ENCODE data around the gene ZBTB43.

The ZBTB43 gene

DNA sequence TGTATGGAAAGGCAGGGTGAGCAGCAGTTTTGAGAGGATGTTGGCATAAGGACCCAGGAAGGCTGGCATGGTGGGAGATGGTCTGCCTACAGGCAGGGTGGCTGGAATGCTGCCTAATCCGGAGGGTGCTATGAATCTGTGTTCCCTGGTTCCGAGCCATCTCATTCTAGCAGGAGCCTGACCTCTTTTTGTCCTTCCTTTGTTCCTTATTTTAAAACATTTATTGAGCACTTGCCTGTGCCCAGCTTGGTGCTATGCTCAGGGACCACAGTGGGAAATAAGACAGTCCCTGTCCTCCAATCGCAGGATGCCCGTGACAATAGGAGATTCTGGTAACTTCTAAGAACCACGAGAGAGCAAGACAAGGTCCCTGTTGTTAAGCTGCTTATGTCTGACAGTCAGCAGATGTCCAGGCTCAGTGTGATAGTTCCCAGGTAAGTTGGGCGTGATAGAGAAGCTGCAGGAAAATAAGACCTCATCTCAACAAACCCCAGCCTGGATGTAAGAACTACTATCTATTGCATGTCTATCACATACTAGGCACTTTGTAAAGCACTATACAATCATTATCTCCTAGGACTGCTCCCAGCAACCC lies 46.5 kb downstream of the ZBTB43 start:
- H3K4me1 ChIP-seq (ENCODE audit: control extremely low read depth in 1 of 4, control insufficient read depth in 4 of 4, insufficient read depth in 4 of 4, low read length in 3 of 4), result peaks cover 0 to 22% (median 16%) of the 10 kb centered on the region in 4 experiments
- CTCF ChIA-PET, result interaction anchor here (0.6 to 3.3 kb wide), 3 partner anchors 7 to 22 kb away, joined by 3 to 15 read pairs (median 3); no protein-coding TSS in a partner anchor
- H3K27ac ChIP-seq (ENCODE audit: insufficient read depth in 1 of 2, low read depth in 1 of 2, low read length in 2 of 2, poor library complexity in 1 of 2, severe bottlenecking in 2 of 2), result no peak overlapping the region
- no peaks in the 10 kb centered on the region for H3K9me3 ChIP-seq (ENCODE audit: control extremely low read depth in 1 of 5, control insufficient read depth in 4 of 5, insufficient read depth in 2 of 5, low read depth in 1 of 5, low read length in 4 of 5)
- H3K36me3 ChIP-seq (ENCODE audit: control insufficient read depth in 4 of 4, insufficient read depth in 4 of 4, low read length in 3 of 4), result no peaks in the 10 kb centered on the region
- no peaks in the 10 kb centered on the region for H3K27me3 ChIP-seq (replicated peaks in 2 of 5; ENCODE audit: control insufficient read depth in 4 of 5, insufficient read depth in 5 of 5, low read length in 4 of 5)
- WGBS (ENCODE audit: insufficient coverage), result 98% methylated on average over 5 of the region's 6 CpGs
- no peak overlapping the region for H3K4me3 ChIP-seq (ENCODE audit: control insufficient read depth in 1 of 7, extremely low read depth in 1 of 7, insufficient read depth in 4 of 7, low read depth in 2 of 7, low read length in 6 of 7)
- POLR2A ChIA-PET, result no interaction called here
- no peak for DNase-seq

DNA sequence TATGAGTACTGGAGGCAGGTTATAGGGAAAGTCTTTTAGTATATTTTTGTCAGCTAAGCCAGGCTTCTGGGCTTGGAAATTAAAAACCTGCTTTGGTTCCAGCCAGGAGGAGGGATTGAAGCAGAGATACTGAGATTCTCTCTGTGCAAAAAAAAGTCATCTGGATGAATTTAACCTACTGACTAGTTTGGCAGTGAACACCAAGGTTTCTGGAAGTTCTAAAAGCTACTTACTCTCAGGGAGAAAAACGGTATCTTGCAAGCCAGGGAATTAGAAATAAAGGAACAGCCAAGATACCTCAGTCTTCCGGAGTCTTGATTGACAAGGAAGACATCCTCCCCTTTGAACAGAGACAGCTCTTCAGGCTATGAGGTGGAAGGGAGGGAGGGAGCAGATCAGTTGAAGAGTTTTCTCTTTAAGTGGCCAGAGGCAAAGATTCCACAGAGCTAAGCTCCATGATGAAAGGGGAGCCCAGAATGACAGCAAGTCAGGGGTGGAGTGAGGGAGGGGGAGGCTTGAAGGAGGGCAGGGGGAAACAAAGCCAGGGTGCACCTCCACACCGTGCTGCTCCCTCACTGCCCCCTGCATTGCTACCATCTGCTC lies 47.3 kb downstream of the ZBTB43 start:
- no peak for DNase-seq
- Histone ChIP-seq H3K27ac (ENCODE audit: insufficient read depth in 1 of 2, low read depth in 1 of 2, low read length in 2 of 2, poor library complexity in 1 of 2, severe bottlenecking in 2 of 2) (no peak overlapping the region), H3K36me3 (ENCODE audit: control insufficient read depth in 4 of 4, insufficient read depth in 4 of 4, low read length in 3 of 4) (no peaks in the 10 kb centered on the region), H3K9me3 (ENCODE audit: control extremely low read depth in 1 of 5, control insufficient read depth in 4 of 5, insufficient read depth in 2 of 5, low read depth in 1 of 5, low read length in 4 of 5) (no peaks in the 10 kb centered on the region), H3K4me3 (ENCODE audit: control insufficient read depth in 1 of 7, extremely low read depth in 1 of 7, insufficient read depth in 4 of 7, low read depth in 2 of 7, low read length in 6 of 7) (no peak overlapping the region), H3K4me1 (ENCODE audit: control extremely low read depth in 1 of 4, control insufficient read depth in 4 of 4, insufficient read depth in 4 of 4, low read length in 3 of 4) (peaks cover 0 to 22% (median 16%) of the 10 kb centered on the region in 4 experiments), H3K27me3 (replicated peaks in 2 of 5; ENCODE audit: control insufficient read depth in 4 of 5, insufficient read depth in 5 of 5, low read length in 4 of 5) (peaks cover 0 to 2% (median 0%) of the 10 kb centered on the region in 5 experiments)
- ChIA-PET CTCF (interaction anchor here (1.0 kb wide), 1 partner anchor 11 kb away, joined by 3 read pairs; no protein-coding TSS in a partner anchor), POLR2A (no interaction called here)
- 87% methylated on average over 3 of the region's 3 CpGs for WGBS (ENCODE audit: insufficient coverage)

DNA sequence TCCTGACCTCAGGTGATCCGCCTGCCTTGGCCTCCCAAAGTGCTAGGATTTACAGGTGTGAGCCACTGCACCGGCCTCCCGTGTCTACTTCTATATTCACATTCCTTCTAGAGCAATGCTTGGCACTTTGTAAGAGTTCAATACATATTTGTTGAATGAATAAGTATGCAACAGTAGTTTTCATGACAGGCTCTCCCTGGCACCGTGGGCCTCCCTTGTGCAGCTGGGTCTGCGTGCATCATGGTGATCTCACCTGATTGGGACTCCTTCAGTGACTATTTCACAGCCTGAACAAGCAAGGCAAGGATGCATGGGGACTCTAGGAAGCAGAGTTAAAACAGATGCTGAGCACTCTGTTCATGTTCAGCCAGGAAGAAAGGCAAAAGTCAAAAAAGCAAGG lies 48.8 kb downstream of the ZBTB43 start:
- H3K27ac ChIP-seq (ENCODE audit: insufficient read depth in 1 of 2, low read depth in 1 of 2, low read length in 2 of 2, poor library complexity in 1 of 2, severe bottlenecking in 2 of 2), result no peak overlapping the region
- no peak for DNase-seq
- POLR2A ChIA-PET, result no interaction called here
- CTCF ChIA-PET, result no interaction called here
- peaks cover 0 to 15% (median 14%) of the 10 kb centered on the region in 4 experiments for H3K4me1 ChIP-seq (ENCODE audit: control extremely low read depth in 1 of 4, control insufficient read depth in 4 of 4, insufficient read depth in 4 of 4, low read length in 3 of 4)
- H3K4me3 ChIP-seq (ENCODE audit: control insufficient read depth in 1 of 7, extremely low read depth in 1 of 7, insufficient read depth in 4 of 7, low read depth in 2 of 7, low read length in 6 of 7), result no peak overlapping the region
- H3K9me3 ChIP-seq (ENCODE audit: control extremely low read depth in 1 of 5, control insufficient read depth in 4 of 5, insufficient read depth in 2 of 5, low read depth in 1 of 5, low read length in 4 of 5), result no peaks in the 10 kb centered on the region
- no peaks in the 10 kb centered on the region for H3K36me3 ChIP-seq (ENCODE audit: control insufficient read depth in 4 of 4, insufficient read depth in 4 of 4, low read length in 3 of 4)
- 100% methylated on average over 3 of the region's 5 CpGs for WGBS (ENCODE audit: insufficient coverage)
- H3K27me3 ChIP-seq (replicated peaks in 2 of 5; ENCODE audit: control insufficient read depth in 4 of 5, insufficient read depth in 5 of 5, low read length in 4 of 5), result peaks cover 0 to 2% (median 0%) of the 10 kb centered on the region in 5 experiments

- Histone ChIP-seq H3K9me3 (ENCODE audit: control extremely low read depth in 1 of 5, control insufficient read depth in 4 of 5, insufficient read depth in 2 of 5, low read depth in 1 of 5, low read length in 4 of 5) (no peaks in the 10 kb centered on the region), H3K27me3 (replicated peaks in 2 of 5; ENCODE audit: control insufficient read depth in 4 of 5, insufficient read depth in 5 of 5, low read length in 4 of 5) (peaks cover 0 to 2% (median 0%) of the 10 kb centered on the region in 5 experiments), H3K36me3 (ENCODE audit: control insufficient read depth in 4 of 4, insufficient read depth in 4 of 4, low read length in 3 of 4) (no peaks in the 10 kb centered on the region), H3K4me1 (ENCODE audit: control extremely low read depth in 1 of 4, control insufficient read depth in 4 of 4, insufficient read depth in 4 of 4, low read length in 3 of 4) (peaks cover 0 to 12% (median 9%) of the 10 kb centered on the region in 4 experiments), H3K4me3 (ENCODE audit: control insufficient read depth in 1 of 7, extremely low read depth in 1 of 7, insufficient read depth in 4 of 7, low read depth in 2 of 7, low read length in 6 of 7) (no peak overlapping the region), H3K27ac (ENCODE audit: insufficient read depth in 1 of 2, low read depth in 1 of 2, low read length in 2 of 2, poor library complexity in 1 of 2, severe bottlenecking in 2 of 2) (no peak overlapping the region)
- WGBS (ENCODE audit: insufficient coverage), result 99% methylated on average over 7 of the region's 7 CpGs
- POLR2A ChIA-PET, result interaction anchor here (1.0 kb wide), 1 partner anchor 10 kb away, joined by 3 read pairs; no protein-coding TSS in a partner anchor
- no peak for DNase-seq
- CTCF ChIA-PET, result interaction anchor here (0.5 to 1.2 kb wide), 2 partner anchors 20 to 160 kb away, joined by 3 to 4 read pairs; no protein-coding TSS in a partner anchor
Measured at GRCh38 chr9:126854734-126855133, 49.9 kb downstream of the ZBTB43 start.

DNA sequence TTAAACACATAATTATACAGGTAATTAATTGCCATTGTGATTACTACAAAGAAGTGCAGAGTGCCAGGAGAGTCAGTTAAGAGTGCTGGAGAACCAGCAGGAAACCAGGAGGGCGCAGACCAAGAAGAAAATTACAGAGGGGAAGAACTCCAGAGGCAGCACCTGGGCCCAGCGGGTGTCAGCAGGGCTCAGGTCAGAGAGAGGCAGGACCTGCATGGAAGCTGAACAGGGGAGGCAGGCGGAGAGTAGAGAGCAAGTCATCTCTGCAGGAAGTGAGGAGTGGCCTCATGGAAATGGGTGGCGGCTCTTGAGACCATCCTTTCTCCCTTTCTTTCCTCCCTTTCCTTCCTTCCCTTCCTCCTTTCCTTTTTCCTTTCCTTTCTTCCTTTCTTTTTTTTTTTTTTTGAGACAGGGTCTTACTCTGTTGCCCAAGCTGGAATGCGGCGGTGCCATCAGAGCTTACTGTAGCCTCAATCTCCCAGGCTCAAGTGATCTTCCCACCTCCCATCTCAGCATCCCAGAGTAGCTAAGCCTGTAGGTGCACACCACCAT lies 51.6 kb downstream of the ZBTB43 start:
- CTCF ChIA-PET, result interaction anchor here (1.5 kb wide), 1 partner anchor 23 kb away, joined by 3 read pairs; no protein-coding TSS in a partner anchor
- WGBS (ENCODE audit: insufficient coverage), result 100% methylated on average over 1 of the region's 6 CpGs

DNA sequence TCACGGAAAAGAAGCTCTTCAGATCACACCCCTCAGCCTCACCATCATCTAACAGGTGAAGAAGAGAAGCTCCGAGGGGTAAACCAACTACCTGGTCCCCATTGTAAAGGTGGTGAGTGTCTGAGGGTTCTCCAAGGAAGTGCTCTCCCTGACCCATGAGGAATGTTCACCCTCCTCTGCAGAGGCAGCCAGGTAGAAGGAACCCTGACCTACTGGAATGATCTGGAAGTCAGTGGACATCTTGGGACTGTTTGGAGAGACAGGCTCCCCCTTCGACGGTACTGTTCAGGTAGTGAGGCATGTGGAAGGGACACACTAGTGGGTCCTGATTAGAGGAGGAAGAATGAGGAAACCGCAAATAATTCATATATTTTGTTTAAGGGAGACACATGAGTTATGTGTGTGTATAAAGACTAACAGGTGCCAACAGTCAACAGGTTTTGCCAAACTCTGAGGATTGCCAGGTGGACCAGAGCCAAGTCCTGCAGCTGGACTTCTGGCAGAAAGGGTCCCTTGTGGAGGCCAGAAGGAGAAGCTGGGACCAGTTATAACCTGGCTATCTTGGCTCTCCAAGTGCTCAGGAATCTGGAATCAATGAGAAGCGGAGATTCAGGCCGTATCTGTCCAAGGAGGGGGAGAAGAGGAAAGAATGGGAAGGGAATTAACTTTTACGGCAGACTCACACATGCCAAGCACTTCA lies 52.6 kb downstream of the ZBTB43 start:
- POLR2A ChIA-PET, result no interaction called here
- CTCF ChIA-PET, result interaction anchor here (1.0 to 2.8 kb wide), 3 partner anchors 8 to 24 kb away, joined by 3 to 15 read pairs (median 3); no protein-coding TSS in a partner anchor
- DNase-seq, result no peak

More for the DNA sequence above, 51.6 kb downstream of the ZBTB43 start:
- DNase-seq, result no peak
- Histone ChIP-seq H3K4me1 (ENCODE audit: control extremely low read depth in 1 of 4, control insufficient read depth in 4 of 4, insufficient read depth in 4 of 4, low read length in 3 of 4) (peaks cover 0 to 13% (median 10%) of the 10 kb centered on the region in 4 experiments), H3K27me3 (replicated peaks in 2 of 5; ENCODE audit: control insufficient read depth in 4 of 5, insufficient read depth in 5 of 5, low read length in 4 of 5) (peaks cover 0 to 2% (median 0%) of the 10 kb centered on the region in 5 experiments), H3K4me3 (ENCODE audit: control insufficient read depth in 1 of 7, extremely low read depth in 1 of 7, insufficient read depth in 4 of 7, low read depth in 2 of 7, low read length in 6 of 7) (no peak overlapping the region), H3K27ac (ENCODE audit: insufficient read depth in 1 of 2, low read depth in 1 of 2, low read length in 2 of 2, poor library complexity in 1 of 2, severe bottlenecking in 2 of 2) (no peak overlapping the region), H3K9me3 (ENCODE audit: control extremely low read depth in 1 of 5, control insufficient read depth in 4 of 5, insufficient read depth in 2 of 5, low read depth in 1 of 5, low read length in 4 of 5) (no peaks in the 10 kb centered on the region), H3K36me3 (ENCODE audit: control insufficient read depth in 4 of 4, insufficient read depth in 4 of 4, low read length in 3 of 4) (no peaks in the 10 kb centered on the region)
- POLR2A ChIA-PET, result no interaction called here

More for the DNA sequence above, 52.6 kb downstream of the ZBTB43 start:
- no peak overlapping the region for H3K27ac ChIP-seq (ENCODE audit: insufficient read depth in 1 of 2, low read depth in 1 of 2, low read length in 2 of 2, poor library complexity in 1 of 2, severe bottlenecking in 2 of 2)
- no peaks in the 10 kb centered on the region for H3K36me3 ChIP-seq (ENCODE audit: control insufficient read depth in 4 of 4, insufficient read depth in 4 of 4, low read length in 3 of 4)
- peaks cover 0 to 2% (median 0%) of the 10 kb centered on the region in 5 experiments for H3K27me3 ChIP-seq (replicated peaks in 2 of 5; ENCODE audit: control insufficient read depth in 4 of 5, insufficient read depth in 5 of 5, low read length in 4 of 5)
- WGBS (ENCODE audit: insufficient coverage), result 88% methylated on average over 3 of the region's 8 CpGs
- H3K9me3 ChIP-seq (ENCODE audit: control extremely low read depth in 1 of 5, control insufficient read depth in 4 of 5, insufficient read depth in 2 of 5, low read depth in 1 of 5, low read length in 4 of 5), result no peaks in the 10 kb centered on the region
- H3K4me1 ChIP-seq (ENCODE audit: control extremely low read depth in 1 of 4, control insufficient read depth in 4 of 4, insufficient read depth in 4 of 4, low read length in 3 of 4), result peaks cover 2 to 23% (median 20%) of the 10 kb centered on the region in 4 experiments
- H3K4me3 ChIP-seq (ENCODE audit: control insufficient read depth in 1 of 7, extremely low read depth in 1 of 7, insufficient read depth in 4 of 7, low read depth in 2 of 7, low read length in 6 of 7), result no peak overlapping the region

All from common myeloid progenitor, CD34-positive (primary cell).